ENCODE results near the gene B4GALT5.

B4GALT5 gene

GRCh38 chr20:49583669-49584417 is 129.8 kb downstream of the B4GALT5 start:
- no peak for DNase-seq (ENCODE audit: low read depth)

- no peak for DNase-seq (ENCODE audit: low read depth)
These were observed 130.4 kb downstream of the B4GALT5 start for GRCh38 chr20:49583343-49583668.
